GM18526 (cell line): Measurements from ENCODE around the gene INPP5K.

Source experiments
- POLR2A ChIP-seq: IDR thresholded peaks from 3 replicates; pipeline ENCODE4 v1.6.1; 2011; ENCODE audit not compliant: insufficient read length; ENCODE audit errors: extremely low read depth

Gene INPP5K

GRCh38 chr17:1516388-1517161 lies at the start of gene INPP5K:
TSS of gene INPP5K (minus strand) at chr17:1516612. CDS start at chr17:1516499, 113 bp downstream.
- peak; percentile 84 for TF ChIP-seq POLR2A

GRCh38 chr17:1565877-1566276 lies 49.5 kb upstream of the INPP5K start:
- TF ChIP-seq POLR2A: no peak

GRCh38 chr17:1563786-1564613 lies 47.6 kb upstream of the INPP5K start:
- no peak for TF ChIP-seq POLR2A

- TF ChIP-seq POLR2A: no peak
Observed at GRCh38 chr17:1562176-1562643, 45.8 kb upstream of the INPP5K start.

- no peak for TF ChIP-seq POLR2A
Observed at GRCh38 chr17:1561420-1562175, 45.2 kb upstream of the INPP5K start.

GRCh38 chr17:1560858-1561355 lies 44.5 kb upstream of the INPP5K start:
- TF ChIP-seq POLR2A: no peak

GRCh38 chr17:1560101-1560857 lies 43.9 kb upstream of the INPP5K start:
- TF ChIP-seq POLR2A: no peak

- no peak for TF ChIP-seq POLR2A
Observed at GRCh38 chr17:1559047-1560043, 42.9 kb upstream of the INPP5K start.

- no peak for TF ChIP-seq POLR2A
Observed at GRCh38 chr17:1558401-1558800, 42.0 kb upstream of the INPP5K start.

GRCh38 chr17:1557355-1558095 lies 41.1 kb upstream of the INPP5K start:
- TF ChIP-seq POLR2A: no peak

GRCh38 chr17:1555651-1556471 lies 39.4 kb upstream of the INPP5K start:
- TF ChIP-seq POLR2A: no peak
